Stimulated activated CD4-positive, alpha-beta T cell treated with anti-CD3 and anti-CD28 coated beads, Interleukin-1b, Interleukin-23, amount 100 ng/mL, for 1 hour (primary cell): Measurements from ENCODE around the gene ZNF462.
"Not testable (repeated sequence)": the region's sequence is repeated elsewhere in the genome, so short reads cannot be mapped to it uniquely, and the experiment has no call there.

Experiments
- DNase-seq, 2 donors: peaks; one replicate each; pipeline ENCODE4 v3.0.0-alpha.2; 2020; ENCODE audit warnings: low read depth in 2 of 2

Gene ZNF462

GRCh38 chr9:106862821-106863720 lies at the start of gene ZNF462:
ZNF462 (plus strand) TSS chr9:106863166; CDS start chr9:106923384, 60,218 bp downstream.
- DNase-seq, result no peak

DNA sequence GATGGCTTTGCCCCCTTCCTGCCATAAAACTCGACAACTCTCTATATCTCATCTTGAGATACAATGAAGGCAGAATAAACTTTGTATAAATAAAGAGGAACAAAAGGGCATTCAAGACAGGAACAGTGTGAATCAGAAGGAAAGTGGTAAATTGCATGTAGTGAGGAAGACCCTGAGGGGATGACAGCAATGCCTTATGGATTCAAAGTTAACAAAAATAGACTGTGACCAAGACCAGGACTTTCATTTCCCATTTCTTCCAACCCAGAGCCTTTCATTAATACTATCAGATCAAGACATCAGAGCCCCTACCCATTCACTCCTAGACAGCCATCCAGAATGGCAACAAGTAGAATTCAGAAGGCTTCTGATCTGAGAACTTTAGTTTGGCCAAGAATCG lies 46.4 kb upstream of the ZNF462 start:
- DNase-seq, result no peak

DNA sequence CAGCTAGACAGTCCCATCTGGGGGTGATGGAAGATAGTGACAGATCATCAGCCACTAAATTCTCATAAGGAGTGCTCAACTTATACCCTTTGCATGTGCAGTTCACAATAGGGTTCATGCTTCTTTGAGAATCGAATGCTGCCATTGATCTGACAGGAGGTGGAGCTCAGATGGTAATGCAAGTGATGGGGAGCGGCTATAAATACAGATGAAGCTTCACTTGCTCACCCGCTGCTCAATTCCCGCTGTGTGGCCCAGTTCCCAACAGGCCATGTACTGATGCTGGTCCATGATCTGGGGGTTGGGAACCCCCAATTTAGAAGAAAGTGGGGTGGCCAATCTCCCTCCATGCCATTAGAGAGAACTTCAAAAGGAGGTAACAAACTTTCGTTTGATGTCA lies 44.9 kb upstream of the ZNF462 start:
- no peak for DNase-seq

- DNase-seq, result no peak
Observed at GRCh38 chr9:106820866-106821265, 42.1 kb upstream of the ZNF462 start.

DNA sequence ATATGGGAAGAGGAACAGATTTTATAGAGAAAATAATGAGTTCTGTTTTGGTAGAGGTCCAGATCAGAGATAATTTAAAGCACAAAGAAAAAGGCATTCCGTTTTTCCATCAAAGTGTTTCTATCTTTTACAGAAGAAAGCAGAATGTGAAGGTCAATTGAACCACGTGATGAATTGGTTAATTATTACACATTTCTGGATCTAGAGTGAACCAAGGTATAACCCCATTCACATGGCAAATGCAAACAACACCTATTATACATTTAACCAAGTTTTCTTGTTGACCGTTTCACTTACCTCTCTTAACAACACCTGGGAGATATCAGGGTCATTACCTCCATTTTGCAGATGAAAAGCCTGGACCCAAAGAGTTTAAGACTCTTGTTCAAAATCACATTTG lies 34.9 kb upstream of the ZNF462 start:
- DNase-seq, result no peak

GRCh38 chr9:106828965-106829364 lies 34.0 kb upstream of the ZNF462 start:
- no peak for DNase-seq

- no peak for DNase-seq
Observed at GRCh38 chr9:106829666-106830408, 33.1 kb upstream of the ZNF462 start.

- no peak for DNase-seq
Observed at GRCh38 chr9:106830527-106831150, 32.3 kb upstream of the ZNF462 start.

DNA sequence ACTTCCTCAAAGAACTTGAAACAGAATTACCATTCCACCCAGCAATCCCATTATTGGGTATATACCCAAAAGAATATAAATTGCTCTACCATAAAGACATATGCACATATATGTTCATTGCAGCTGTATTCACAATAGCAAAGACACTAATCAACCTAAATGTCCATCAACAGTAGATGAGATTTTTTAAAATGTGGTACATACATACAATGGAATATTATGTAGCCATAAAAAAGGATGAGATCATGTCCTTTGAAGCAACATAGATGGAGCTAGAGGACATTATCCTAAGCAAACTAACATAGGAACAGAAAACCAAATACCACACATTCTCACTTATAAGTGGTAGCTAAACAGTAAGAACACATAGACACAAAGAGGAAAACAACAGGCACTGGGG lies 28.1 kb upstream of the ZNF462 start:
- no peak for DNase-seq

DNA sequence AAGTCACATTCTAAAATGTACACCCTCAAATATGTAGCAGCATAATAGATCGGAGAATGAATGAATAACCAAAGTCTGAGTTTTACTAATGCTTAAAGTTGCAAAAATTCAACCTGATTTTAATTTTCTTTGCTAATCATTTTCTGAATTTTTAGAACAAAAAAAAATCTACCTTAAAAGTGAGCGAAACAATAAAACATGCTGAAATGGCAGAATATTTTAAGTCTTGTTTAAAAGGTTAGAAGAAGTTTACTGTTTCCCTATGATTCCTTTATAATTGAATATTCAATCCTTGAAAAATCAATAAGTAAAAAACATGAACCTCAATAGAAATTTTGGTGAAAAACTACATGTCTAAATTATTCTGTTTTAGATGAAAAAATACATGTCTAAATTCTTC lies 27.1 kb upstream of the ZNF462 start:
- no peak for DNase-seq

DNA sequence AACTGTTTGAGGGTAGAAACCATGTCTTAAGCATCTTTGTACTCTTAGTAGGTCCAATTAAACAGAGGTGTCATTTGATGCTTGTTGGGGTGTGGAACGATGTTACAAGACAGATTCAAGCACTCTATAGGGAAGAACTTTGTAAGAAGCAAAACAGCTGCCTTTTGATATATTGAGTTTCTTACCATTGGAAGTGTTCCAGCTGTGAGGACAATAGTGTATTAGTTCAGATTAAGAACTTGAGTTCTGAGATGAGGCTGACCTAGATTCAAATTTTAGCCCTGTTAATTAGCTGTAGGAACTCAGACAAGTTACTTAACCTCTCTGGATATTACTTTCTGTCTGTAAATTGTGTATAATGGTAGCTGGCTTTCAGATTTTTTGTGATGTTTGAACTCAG lies 19.6 kb upstream of the ZNF462 start:
- DNase-seq, result no peak

GRCh38 chr9:106846307-106846706 lies 16.7 kb upstream of the ZNF462 start:
- DNase-seq, result no peak

- no peak for DNase-seq
Observed at GRCh38 chr9:106846857-106847256, 16.1 kb upstream of the ZNF462 start.

GRCh38 chr9:106851640-106852039 lies 11.3 kb upstream of the ZNF462 start:
- not testable (repeated sequence) for DNase-seq

- DNase-seq, result no peak
Observed at GRCh38 chr9:106857811-106858470, 5.0 kb upstream of the ZNF462 start.

DNA sequence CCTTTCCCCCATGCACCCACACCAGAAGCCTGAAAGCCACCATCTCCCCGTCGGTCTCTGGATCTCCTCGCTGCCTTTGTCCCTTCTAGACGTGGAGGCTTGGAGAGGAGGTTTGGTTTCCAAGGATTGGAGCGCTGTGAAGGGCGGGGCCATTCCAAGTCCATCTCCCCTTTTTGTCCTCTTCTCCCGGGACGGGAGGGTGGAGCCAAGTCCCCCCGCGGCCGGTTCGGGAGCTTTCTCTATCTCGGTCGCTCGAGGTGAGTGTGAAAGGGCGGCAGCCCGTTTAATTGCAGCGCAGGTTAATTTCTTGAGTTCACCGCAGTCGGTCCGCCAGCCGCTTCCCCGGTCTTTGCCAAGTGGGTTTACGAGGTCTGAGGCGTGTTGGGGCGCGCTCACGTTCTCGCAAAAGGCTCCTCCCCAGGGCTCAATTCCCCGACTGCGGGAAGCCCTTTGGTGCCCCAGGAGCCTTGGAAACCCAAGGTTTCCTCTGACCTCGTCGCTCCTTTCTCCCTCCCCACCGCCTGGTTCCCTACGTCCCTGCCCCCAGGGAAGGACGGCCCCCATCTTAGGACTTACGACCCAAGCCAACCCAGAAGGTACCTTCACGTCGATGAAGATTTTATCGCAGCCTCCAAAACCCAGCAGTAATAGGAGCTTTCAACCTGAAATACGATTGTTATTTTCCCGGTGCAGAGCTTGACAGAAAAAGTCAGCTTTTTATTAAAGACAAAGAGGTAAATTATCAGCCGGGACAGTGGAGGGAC lies 2.8 kb upstream of the ZNF462 start:
- no peak for DNase-seq

DNA sequence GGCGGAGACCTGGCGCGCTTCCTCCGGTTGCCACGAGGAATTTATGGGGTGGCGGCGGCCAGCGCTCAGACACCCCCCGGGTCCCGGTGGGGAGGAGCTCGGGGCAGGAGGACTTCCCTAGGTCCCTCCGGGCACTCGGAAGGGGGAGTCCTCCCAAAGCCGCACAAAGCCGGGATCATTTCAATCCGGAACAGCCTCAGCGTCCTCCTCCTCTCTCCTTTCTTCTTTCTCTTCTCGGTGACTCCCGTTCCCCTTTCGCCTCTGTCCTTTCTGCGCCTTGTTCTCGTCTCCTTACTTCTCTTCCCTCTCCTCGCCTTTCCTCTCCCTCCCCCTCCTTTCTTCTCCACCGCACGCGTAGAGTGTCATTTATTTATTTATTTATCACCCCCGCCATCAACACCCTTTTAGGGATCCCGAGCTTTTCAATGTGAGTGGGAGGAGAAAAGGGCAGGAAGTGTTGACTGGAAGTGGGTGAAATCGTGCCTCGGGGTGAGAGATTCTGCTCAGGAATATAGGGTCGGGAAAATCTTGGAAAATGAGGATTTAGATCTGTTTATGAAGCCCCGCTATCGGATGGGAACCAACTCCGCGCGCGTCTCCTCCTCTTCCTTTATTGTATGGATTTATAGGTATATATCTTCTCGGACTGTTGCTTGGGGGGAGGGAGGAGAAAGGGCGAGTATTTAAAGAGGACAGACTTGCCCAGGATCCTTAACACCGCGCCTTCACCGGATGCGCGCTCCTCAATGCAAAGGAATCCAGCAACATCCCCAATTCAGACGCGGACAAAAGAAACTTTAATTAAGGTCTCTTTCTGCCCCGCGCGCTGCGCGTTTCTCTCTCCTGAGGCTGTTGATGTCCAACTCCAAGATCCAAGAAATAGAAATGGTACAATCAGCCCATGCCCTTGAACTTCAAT lies 2.0 kb upstream of the ZNF462 start:
- DNase-seq, result no peak

DNA sequence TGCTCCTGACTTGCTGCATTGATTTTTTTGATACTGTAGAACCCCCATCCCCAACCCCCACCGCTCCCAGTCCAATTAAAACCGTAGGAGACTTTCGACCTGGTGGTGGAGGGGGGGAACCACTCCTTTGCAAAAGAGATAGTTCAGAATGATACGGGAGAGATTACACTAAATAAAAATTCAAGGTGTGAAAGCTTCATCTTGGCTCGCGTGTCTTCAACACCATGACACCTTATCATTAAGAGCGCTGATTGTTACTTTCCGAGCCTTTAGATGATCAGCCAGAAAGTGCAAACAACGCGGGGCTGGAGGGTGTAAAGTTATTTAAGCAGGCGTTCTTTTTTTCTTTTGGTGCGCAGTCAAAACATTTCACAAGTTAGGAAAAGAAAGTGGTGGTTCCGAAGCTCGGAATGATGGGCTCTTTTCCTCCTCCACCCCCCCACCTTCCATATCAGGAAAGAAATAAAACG lies 1.3 kb upstream of the ZNF462 start:
- DNase-seq, result no peak

DNA sequence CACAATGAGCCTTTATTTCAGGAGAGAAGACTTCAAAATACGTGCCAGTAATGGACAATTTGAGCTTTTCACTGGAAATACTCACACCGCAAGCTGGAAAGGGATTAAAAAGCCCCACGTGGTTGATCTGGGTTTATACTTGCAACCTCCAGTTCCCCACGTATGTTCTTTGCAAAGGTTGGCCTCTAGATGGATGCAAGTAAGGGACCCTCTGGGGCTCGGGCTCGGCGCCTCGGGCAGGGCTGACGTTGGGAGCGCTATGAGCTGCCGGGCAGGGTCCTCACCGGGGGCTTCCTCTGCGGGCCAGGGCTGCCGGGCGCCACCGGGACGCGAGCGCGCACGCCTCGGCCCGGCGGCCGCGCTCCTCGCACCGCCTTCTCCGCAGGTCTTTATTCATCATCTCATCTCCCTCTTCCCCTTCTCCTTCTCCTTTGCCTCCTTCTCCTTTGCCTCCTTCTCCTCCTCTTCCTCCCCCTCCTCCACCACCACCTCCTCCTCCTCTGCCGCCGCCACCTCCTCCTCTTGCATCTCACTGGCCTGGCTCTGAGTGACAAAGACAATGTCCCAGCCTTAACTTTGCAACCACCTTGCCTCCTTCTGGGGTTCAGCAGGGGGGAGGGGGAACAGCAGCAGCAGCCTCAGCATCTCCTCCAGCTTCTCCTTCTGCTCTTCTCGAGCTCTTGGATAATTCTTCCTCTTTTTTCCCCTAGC lies 701 bp upstream of the ZNF462 start:
- DNase-seq, result no peak
